Lung (tissue), 12 donors: ENCODE data around the gene DENND6B. TPM values are rescaled to one million over a fixed set of nuclear protein-coding genes. Genes with fewer than 3 reads are reported as not detected.

Experiments used
- ATAC-seq: fragments of 200-7000 bp; cut with Tn5 transposase; one replicate; pipeline ENCODE4 v1.9.1; 2020; ENCODE audit warnings: moderate number of reproducible peaks; ENCODE audit not compliant: insufficient read depth, low FRiP score
- DNase-seq, 3 donors: peaks; one replicate each; pipeline ENCODE4 v3.0.0-alpha.2; 2013 to 2017
- H3K27ac ChIP-seq, 2 donors: one replicate each; pipeline ENCODE4 v1.5.1; 2013; ENCODE audit warnings: mild to moderate bottlenecking in 2 of 2, moderate library complexity in 2 of 2, control low read depth in 1 of 2, inconsistent platforms in 1 of 2, low read depth in 1 of 2, low read length in 1 of 2
- H3K27me3 ChIP-seq, 3 donors: one replicate each; pipeline ENCODE4 v1.5.1; 2013; ENCODE audit warnings: low read length in 2 of 3; ENCODE audit not compliant: control insufficient read depth in 3 of 3, insufficient read depth in 3 of 3
- H3K36me3 ChIP-seq, 4 donors: one replicate each; pipeline ENCODE4 v1.5.1; 2013; ENCODE audit warnings: low read length in 4 of 4, mild to moderate bottlenecking in 1 of 4, moderate library complexity in 1 of 4; ENCODE audit not compliant: control insufficient read depth in 4 of 4, insufficient read depth in 4 of 4
- H3K4me1 ChIP-seq, 5 donors: one replicate each; pipeline ENCODE4 v1.5.1; 2013; ENCODE audit warnings: low read length in 5 of 5, mild to moderate bottlenecking in 2 of 5, moderate library complexity in 1 of 5; ENCODE audit not compliant: control insufficient read depth in 5 of 5, insufficient read depth in 5 of 5
- H3K4me3 ChIP-seq: one replicate; pipeline ENCODE4 v1.5.1; 2013; ENCODE audit warnings: mild to moderate bottlenecking, control low read depth, moderate library complexity
- H3K9ac ChIP-seq, 2 donors: one replicate each; pipeline ENCODE4 v1.5.1; 2013; ENCODE audit warnings: low read length in 2 of 2, control low read depth in 1 of 2; ENCODE audit not compliant: insufficient read depth in 1 of 2
- H3K9me3 ChIP-seq, 4 donors: one replicate each; pipeline ENCODE4 v1.5.1; 2013; ENCODE audit warnings: low read length in 3 of 4, mild to moderate bottlenecking in 1 of 4, moderate library complexity in 1 of 4; ENCODE audit not compliant: control insufficient read depth in 4 of 4, insufficient read depth in 3 of 4
- CTCF ChIP-seq: IDR thresholded peaks from 2 replicates; pipeline ENCODE4 v1.5.1; 2012; ENCODE audit warnings: mild to moderate bottlenecking; ENCODE audit errors: control extremely low read depth, extremely low read depth
- WGBS, 2 donors: extraction: QIAGEN DNeasy Blood & Tissue Kit; methylation state at CpG; one replicate each; pipeline ENCODE4 v1.1.7; 2013; 5-methylcytosine and 5-hydroxymethylcytosine counted together
- polyA plus RNA-seq, 2 donors: library from polyadenylated mRNA; stranded (reverse); fragments of 200-250 nt; gene quantifications; one replicate each; pipeline ENCODE4 v1.2.1, GENCODE V29; 2013
- total RNA-seq, 2 donors: library from RNA; depleted of rRNA in 1 of 2; stranded (reverse); fragments of >200 nt in 1 of 2; gene quantifications; one replicate each; pipeline ENCODE4 v1.2.1, GENCODE V29; 2014 to 2021
- donor health status: control.
- donor health status: control.
- donor health status: Bipolar disorder and iron deficiency.
- donor health status: healthy.
- donor health status: DM: yes; HTN: yes; CAD: no.

Gene DENND6B
- total and polyA plus RNA-seq, 4 donors: 8.0 to 26.0 (median 12.6) TPM

- DNase-seq: peak in 1 of 3 donors; percentile 38
- H3K27me3 ChIP-seq: no peaks in the 10 kb centered on the region
- peaks cover 0 to 30% (median 18%) of the 10 kb centered on the region in 5 donors for H3K4me1 ChIP-seq
- no peak overlapping the region for H3K9ac ChIP-seq
- H3K27ac ChIP-seq: no peak overlapping the region
- no peaks in the 10 kb centered on the region for H3K9me3 ChIP-seq
- no peak overlapping the region for H3K4me3 ChIP-seq
- no peak for TF ChIP-seq CTCF
- H3K36me3 ChIP-seq: peaks cover 0 to 20% (median 4%) of the 10 kb centered on the region in 4 donors
- ATAC-seq: no peak
- WGBS, 2 donors: 41 to 42% methylated on average over 20 to 26 of the region's 26 CpGs
Observed at GRCh38 chr22:50272044-50272802, 54.6 kb downstream of the DENND6B start.

- no peak for TF ChIP-seq CTCF
- 0 to 1% methylated on average over 32 to 45 of the region's 45 CpGs for WGBS, 2 donors
- H3K9me3 ChIP-seq: no peaks in the 10 kb centered on the region
- H3K27me3 ChIP-seq: no peaks in the 10 kb centered on the region
- H3K4me1 ChIP-seq: peaks cover 0 to 30% (median 18%) of the 10 kb centered on the region in 5 donors
- peak overlapping the region; percentile 4 for H3K4me3 ChIP-seq
- peaks cover 0 to 20% (median 4%) of the 10 kb centered on the region in 4 donors for H3K36me3 ChIP-seq
- DNase-seq (peak in 2 of 3 donors; percentile 61 to 65), ATAC-seq (peak; percentile 5)
- no peak overlapping the region for H3K27ac ChIP-seq
- H3K9ac ChIP-seq: no peak overlapping the region
Observed at GRCh38 chr22:50271519-50271970, 55.3 kb downstream of the DENND6B start.

DNA sequence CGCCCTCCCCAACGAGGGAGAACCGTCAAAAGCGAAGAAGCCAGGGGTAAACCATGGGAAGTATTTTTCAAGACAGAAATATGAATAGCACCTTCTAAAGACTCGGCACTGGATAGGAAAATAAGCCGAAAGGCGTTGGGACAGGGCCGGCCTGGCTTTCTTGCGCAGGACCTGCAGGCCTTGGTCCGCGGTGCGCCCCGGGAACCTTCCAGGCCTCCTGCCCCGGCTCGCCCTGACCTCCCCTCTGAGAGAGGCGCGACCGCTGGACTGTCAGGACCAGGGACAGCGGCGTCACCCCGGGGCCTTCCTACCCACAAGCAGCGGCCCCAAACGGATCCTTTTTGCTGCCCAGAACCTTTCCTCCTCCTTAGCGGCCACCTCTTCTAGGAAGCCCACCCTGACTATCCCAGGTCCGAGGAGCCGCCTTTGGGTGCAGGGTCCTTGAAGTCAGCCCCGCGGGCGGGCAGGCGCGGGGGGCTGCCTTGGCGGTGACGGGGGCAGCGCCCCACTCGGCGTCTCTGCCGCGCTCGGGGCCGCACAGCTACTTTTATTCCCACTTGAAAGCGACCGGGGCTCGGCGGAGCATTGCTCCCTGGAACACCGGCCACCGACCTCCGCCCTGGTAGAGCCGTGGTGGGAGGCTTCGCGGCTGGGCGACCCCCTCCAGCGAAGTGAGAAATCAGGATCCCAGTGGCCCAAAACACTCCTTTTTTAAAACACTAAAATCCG is 56.0 kb downstream of the DENND6B start:
- H3K27ac ChIP-seq: peak overlapping the region; percentile 46 to 62
- WGBS, 2 donors: 1% methylated on average over 53 of the region's 53 CpGs
- H3K9ac ChIP-seq: no peak overlapping the region
- peak; percentile 59 to 75 (median 75) for DNase-seq
- no peaks in the 10 kb centered on the region for H3K9me3 ChIP-seq
- peak overlapping the region; percentile 12 for H3K4me3 ChIP-seq
- peaks cover 0 to 13% (median 4%) of the 10 kb centered on the region in 4 donors for H3K36me3 ChIP-seq
- TF ChIP-seq CTCF: no peak
- H3K4me1 ChIP-seq: peaks cover 0 to 30% (median 18%) of the 10 kb centered on the region in 5 donors
- peak; percentile 38 for ATAC-seq
- no peaks in the 10 kb centered on the region for H3K27me3 ChIP-seq
